ENCODE measurements around the gene SEMA6C.

GRCh38 chr1:151192047-151192446 lies 45.6 kb upstream of the SEMA6C start:
- no peak for TF ChIP-seq SP1 (IDR thresholded peaks at IDR 0.05)
- no peak for TF ChIP-seq YY1 (IDR thresholded peaks at IDR 0.05)
- TF ChIP-seq CTCF (IDR thresholded peaks at IDR 0.05; ENCODE audit: low read depth, low read length, missing input control), result no peak
- TF ChIP-seq, protein P1, sequence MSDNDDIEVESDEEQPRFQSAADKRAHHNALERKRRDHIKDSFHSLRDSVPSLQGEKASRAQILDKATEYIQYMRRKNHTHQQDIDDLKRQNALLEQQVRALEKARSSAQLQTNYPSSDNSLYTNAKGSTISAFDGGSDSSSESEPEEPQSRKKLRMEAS (IDR thresholded peaks at IDR 0.05), result no peak
- no peak for TF ChIP-seq RAD21 (IDR thresholded peaks at IDR 0.05)
- no peak for TF ChIP-seq HNF4G (IDR thresholded peaks at IDR 0.05)
- TF ChIP-seq REST (IDR thresholded peaks at IDR 0.05), result no peak
- TF ChIP-seq FOXA1 (IDR thresholded peaks at IDR 0.05), result no peak

Measured in liver (tissue), 3 donors.